Glutamatergic neuron (in vitro differentiated cells): ENCODE data around the gene GRB10. TPM values are rescaled to one million over a fixed set of nuclear protein-coding genes. Genes with fewer than 3 reads are reported as not detected.
A peak's percentile ranks its signal among the peaks of the same experiment; 100 is the strongest.
"Not testable (repeated sequence)": the region's sequence is repeated elsewhere in the genome, so short reads cannot be mapped to it uniquely, and the experiment has no call there.

Source experiments
- DNase-seq: peaks from one replicate; pipeline ENCODE4 v3.0.0; 2022
- H3K27ac Mint-ChIP-seq: one replicate; pipeline ENCODE4 v1.8.0; 2020; ENCODE audit warnings: mild to moderate bottlenecking, mixed read lengths, inconsistent platforms; ENCODE audit not compliant: unreplicated experiment
- H3K27me3 Mint-ChIP-seq: one replicate; pipeline ENCODE4 v1.8.0; 2020; ENCODE audit warnings: mild to moderate bottlenecking, moderate library complexity, mixed read lengths, inconsistent platforms; ENCODE audit not compliant: unreplicated experiment
- H3K36me3 Mint-ChIP-seq: one replicate; pipeline ENCODE4 v1.8.0; 2020; ENCODE audit warnings: mild to moderate bottlenecking, mixed read lengths, inconsistent platforms; ENCODE audit not compliant: unreplicated experiment
- H3K4me1 Mint-ChIP-seq: one replicate; pipeline ENCODE4 v1.8.0; 2020; ENCODE audit warnings: mild to moderate bottlenecking, low read depth, mixed read lengths, inconsistent platforms; ENCODE audit not compliant: unreplicated experiment
- H3K4me3 Mint-ChIP-seq: one replicate; pipeline ENCODE4 v1.8.0; 2020; ENCODE audit warnings: mild to moderate bottlenecking, mixed read lengths, inconsistent platforms; ENCODE audit not compliant: unreplicated experiment
- H3K9me3 Mint-ChIP-seq: one replicate; pipeline ENCODE4 v1.8.0; 2020; ENCODE audit warnings: mild to moderate bottlenecking, moderate library complexity, mixed read lengths, inconsistent platforms; ENCODE audit not compliant: unreplicated experiment
- total RNA-seq: library from RNA; stranded (reverse); fragmentation: NEBNext Ultra II Directional; extraction: Animal tissue kit (Norgen Biotek cat#: 25700); gene quantifications from one replicate; pipeline ENCODE4 v1.2.1, GENCODE V29; 2021; ENCODE audit not compliant: unreplicated experiment
- TF ChIP-seq, protein P1 (sequence below): fragments of 200-600 bp; sonication (generic); IDR thresholded peaks from one replicate; pipeline ENCODE4 v1.5.0; 2021; ENCODE audit not compliant: partially characterized antibody, unreplicated experiment

The GRB10 gene
- total RNA-seq, 1 donor from 2014 or later = 182 TPM

DNA sequence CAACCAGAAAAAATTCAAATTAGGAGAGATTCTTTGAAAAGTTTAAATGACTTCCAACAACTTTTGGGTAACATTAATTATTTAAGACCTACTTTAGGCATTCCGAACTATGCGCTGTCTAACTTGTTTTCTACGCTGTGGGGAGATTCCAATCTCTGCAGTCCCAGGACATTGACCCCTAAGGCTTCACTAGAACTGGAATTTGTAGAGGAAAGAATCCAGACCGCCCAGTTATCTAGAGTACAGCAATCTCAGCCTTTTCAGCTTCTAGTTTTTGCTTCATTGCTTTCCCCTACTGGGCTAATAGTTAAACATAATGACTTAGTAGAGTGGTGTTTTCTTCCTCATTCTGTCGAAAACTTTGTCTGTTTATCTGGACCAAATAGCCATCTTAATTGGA is 202.6 kb downstream of the GRB10 start:
- DNase-seq = no peak
- Mint-ChIP-seq H3K4me1 (peaks cover 29% of the 10 kb centered on the region), H3K27me3 (peaks cover 2% of the 10 kb centered on the region), H3K36me3 (peaks cover 23% of the 10 kb centered on the region), H3K27ac (peak overlapping the region; percentile 1), H3K9me3 (peaks cover 17% of the 10 kb centered on the region), H3K4me3 (no peak overlapping the region)
- TF ChIP-seq, protein P1, sequence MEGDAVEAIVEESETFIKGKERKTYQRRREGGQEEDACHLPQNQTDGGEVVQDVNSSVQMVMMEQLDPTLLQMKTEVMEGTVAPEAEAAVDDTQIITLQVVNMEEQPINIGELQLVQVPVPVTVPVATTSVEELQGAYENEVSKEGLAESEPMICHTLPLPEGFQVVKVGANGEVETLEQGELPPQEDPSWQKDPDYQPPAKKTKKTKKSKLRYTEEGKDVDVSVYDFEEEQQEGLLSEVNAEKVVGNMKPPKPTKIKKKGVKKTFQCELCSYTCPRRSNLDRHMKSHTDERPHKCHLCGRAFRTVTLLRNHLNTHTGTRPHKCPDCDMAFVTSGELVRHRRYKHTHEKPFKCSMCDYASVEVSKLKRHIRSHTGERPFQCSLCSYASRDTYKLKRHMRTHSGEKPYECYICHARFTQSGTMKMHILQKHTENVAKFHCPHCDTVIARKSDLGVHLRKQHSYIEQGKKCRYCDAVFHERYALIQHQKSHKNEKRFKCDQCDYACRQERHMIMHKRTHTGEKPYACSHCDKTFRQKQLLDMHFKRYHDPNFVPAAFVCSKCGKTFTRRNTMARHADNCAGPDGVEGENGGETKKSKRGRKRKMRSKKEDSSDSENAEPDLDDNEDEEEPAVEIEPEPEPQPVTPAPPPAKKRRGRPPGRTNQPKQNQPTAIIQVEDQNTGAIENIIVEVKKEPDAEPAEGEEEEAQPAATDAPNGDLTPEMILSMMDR = no peak

DNA sequence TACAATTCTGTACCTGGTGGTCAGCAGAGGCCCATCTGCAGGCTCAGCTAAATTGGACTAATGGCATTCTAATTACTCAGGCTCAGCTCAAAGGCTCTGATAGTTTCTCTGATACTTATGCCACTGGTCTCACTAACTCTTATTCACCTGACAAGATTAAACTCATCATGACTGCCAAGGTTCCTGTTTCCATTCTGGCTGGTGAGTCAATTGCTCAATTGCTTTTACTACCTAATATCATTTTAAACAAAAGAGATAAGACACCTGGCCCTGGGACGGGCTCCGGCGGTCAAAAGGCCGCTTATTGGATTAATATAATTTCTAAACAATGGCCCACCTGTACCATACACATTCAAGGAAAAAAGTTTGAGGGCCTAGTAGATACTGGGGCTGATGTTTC is 204.6 kb downstream of the GRB10 start:
- peaks cover 18% of the 10 kb centered on the region for H3K9me3 Mint-ChIP-seq

DNA sequence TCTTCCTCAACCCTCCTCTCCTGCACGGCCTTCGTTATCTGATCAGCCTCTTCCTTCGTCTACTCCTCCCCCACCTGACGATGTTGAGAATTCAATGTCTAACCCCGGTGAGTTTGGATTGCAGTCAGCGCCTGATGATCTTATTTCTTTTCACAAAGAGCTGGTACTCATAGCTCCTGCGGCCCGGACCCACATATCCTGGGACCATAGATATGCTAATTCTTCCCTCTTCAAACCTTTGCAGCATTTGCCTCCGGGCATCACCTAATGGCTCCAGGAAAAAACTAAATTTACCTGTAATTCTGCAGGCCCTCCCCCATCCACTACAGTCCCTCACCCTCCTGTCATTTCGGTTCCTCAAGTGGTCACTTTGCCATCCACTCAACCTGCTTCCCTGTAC is 205.1 kb downstream of the GRB10 start:
- no peak overlapping the region for H3K4me3 Mint-ChIP-seq
- peaks cover 29% of the 10 kb centered on the region for H3K4me1 Mint-ChIP-seq
- TF ChIP-seq, protein P1 = no peak
- H3K27ac Mint-ChIP-seq = peak overlapping the region; percentile 53
- DNase-seq = no peak
- H3K27me3 Mint-ChIP-seq = peaks cover 2% of the 10 kb centered on the region
- H3K9me3 Mint-ChIP-seq = peaks cover 18% of the 10 kb centered on the region
- peaks cover 12% of the 10 kb centered on the region for H3K36me3 Mint-ChIP-seq

More for the DNA sequence above, 204.6 kb downstream of the GRB10 start:
- H3K4me1 Mint-ChIP-seq = peaks cover 29% of the 10 kb centered on the region
- peaks cover 13% of the 10 kb centered on the region for H3K36me3 Mint-ChIP-seq
- H3K27me3 Mint-ChIP-seq, DNase-seq, H3K4me3 Mint-ChIP-seq, H3K27ac Mint-ChIP-seq: not testable (repeated sequence)

GRCh38 chr7:50576388-50576787 is 206.3 kb downstream of the GRB10 start:
- not testable (repeated sequence) for DNase-seq, H3K27me3 Mint-ChIP-seq, H3K27ac Mint-ChIP-seq, H3K4me3 Mint-ChIP-seq, H3K36me3 Mint-ChIP-seq
- Mint-ChIP-seq H3K9me3 (peaks cover 16% of the 10 kb centered on the region), H3K4me1 (peaks cover 29% of the 10 kb centered on the region)

GRCh38 chr7:50567715-50568261 is 214.9 kb downstream of the GRB10 start:
- peaks cover 4% of the 10 kb centered on the region for H3K27me3 Mint-ChIP-seq
- H3K27ac Mint-ChIP-seq = no peak overlapping the region
- DNase-seq = no peak
- H3K4me1 Mint-ChIP-seq = no peaks in the 10 kb centered on the region
- TF ChIP-seq, protein P1 = no peak
- peaks cover 3% of the 10 kb centered on the region for H3K9me3 Mint-ChIP-seq
- H3K4me3 Mint-ChIP-seq = no peak overlapping the region
- H3K36me3 Mint-ChIP-seq = peaks cover 5% of the 10 kb centered on the region

GRCh38 chr7:50565977-50566376 is 216.7 kb downstream of the GRB10 start:
- H3K27ac Mint-ChIP-seq = peak overlapping the region; percentile 3
- no peak overlapping the region for H3K4me3 Mint-ChIP-seq
- peaks cover 4% of the 10 kb centered on the region for H3K27me3 Mint-ChIP-seq
- TF ChIP-seq, protein P1 = no peak
- H3K9me3 Mint-ChIP-seq = peaks cover 3% of the 10 kb centered on the region
- H3K4me1 Mint-ChIP-seq = peaks cover 4% of the 10 kb centered on the region
- peaks cover 5% of the 10 kb centered on the region for H3K36me3 Mint-ChIP-seq
- DNase-seq = no peak
